Measurements from ENCODE around the gene MKRN3.

- TF ChIP-seq CTCF (IDR thresholded peaks at IDR 0.05) (no peak), POLR2A (IDR thresholded peaks at IDR 0.05) (no peak)
Measured at GRCh38 chr15:23565395-23566070, at the start of gene MKRN3.

Data from testis (tissue), 2 donors.